ENCODE measurements around the gene SEMA4C.

SEMA4C gene

GRCh38 chr2:96884299-96885094 is 14.6 kb upstream of the SEMA4C start:
- H3K4me1 ChIP-seq (ENCODE audit: control insufficient read depth, low read depth, low read length): peaks cover 19% of the 10 kb centered on the region
- H3K36me3 ChIP-seq (ENCODE audit: control insufficient read depth, low read depth, low read length): no peaks in the 10 kb centered on the region
- H3K9ac ChIP-seq (ENCODE audit: low read length): no peak overlapping the region
- H3K27ac ChIP-seq (ENCODE audit: low read length): no peak overlapping the region
- no peaks in the 10 kb centered on the region for H3K27me3 ChIP-seq (ENCODE audit: control insufficient read depth, insufficient read depth, low read length)
- no peak overlapping the region for H3K4me3 ChIP-seq (ENCODE audit: low read length)
- no peaks in the 10 kb centered on the region for H3K9me3 ChIP-seq (ENCODE audit: control insufficient read depth, low read depth, low read length)

GRCh38 chr2:96883306-96883705 is 13.4 kb upstream of the SEMA4C start:
- no peaks in the 10 kb centered on the region for H3K27me3 ChIP-seq (ENCODE audit: control insufficient read depth, insufficient read depth, low read length)
- no peak overlapping the region for H3K4me3 ChIP-seq (ENCODE audit: low read length)
- H3K9me3 ChIP-seq (ENCODE audit: control insufficient read depth, low read depth, low read length): no peaks in the 10 kb centered on the region
- no peak overlapping the region for H3K9ac ChIP-seq (ENCODE audit: low read length)
- H3K36me3 ChIP-seq (ENCODE audit: control insufficient read depth, low read depth, low read length): no peaks in the 10 kb centered on the region
- H3K4me1 ChIP-seq (ENCODE audit: control insufficient read depth, low read depth, low read length): peaks cover 19% of the 10 kb centered on the region
- H3K27ac ChIP-seq (ENCODE audit: low read length): no peak overlapping the region

GRCh38 chr2:96882906-96883305 is 13.0 kb upstream of the SEMA4C start:
- Histone ChIP-seq H3K27me3 (ENCODE audit: control insufficient read depth, insufficient read depth, low read length) (no peaks in the 10 kb centered on the region), H3K4me3 (ENCODE audit: low read length) (no peak overlapping the region), H3K9me3 (ENCODE audit: control insufficient read depth, low read depth, low read length) (no peaks in the 10 kb centered on the region), H3K9ac (ENCODE audit: low read length) (no peak overlapping the region), H3K36me3 (ENCODE audit: control insufficient read depth, low read depth, low read length) (no peaks in the 10 kb centered on the region), H3K27ac (ENCODE audit: low read length) (no peak overlapping the region), H3K4me1 (ENCODE audit: control insufficient read depth, low read depth, low read length) (peaks cover 19% of the 10 kb centered on the region)

GRCh38 chr2:96882230-96882629 is 12.3 kb upstream of the SEMA4C start:
- H3K27ac ChIP-seq (ENCODE audit: low read length): no peak overlapping the region
- H3K9ac ChIP-seq (ENCODE audit: low read length): peak overlapping the region; percentile 14
- no peaks in the 10 kb centered on the region for H3K9me3 ChIP-seq (ENCODE audit: control insufficient read depth, low read depth, low read length)
- H3K4me3 ChIP-seq (ENCODE audit: low read length): peak overlapping the region; percentile 35
- peaks cover 19% of the 10 kb centered on the region for H3K4me1 ChIP-seq (ENCODE audit: control insufficient read depth, low read depth, low read length)
- no peaks in the 10 kb centered on the region for H3K36me3 ChIP-seq (ENCODE audit: control insufficient read depth, low read depth, low read length)
- H3K27me3 ChIP-seq (ENCODE audit: control insufficient read depth, insufficient read depth, low read length): no peaks in the 10 kb centered on the region

GRCh38 chr2:96881349-96882195 is 11.7 kb upstream of the SEMA4C start:
- Histone ChIP-seq H3K36me3 (ENCODE audit: control insufficient read depth, low read depth, low read length) (no peaks in the 10 kb centered on the region), H3K9me3 (ENCODE audit: control insufficient read depth, low read depth, low read length) (no peaks in the 10 kb centered on the region), H3K27me3 (ENCODE audit: control insufficient read depth, insufficient read depth, low read length) (no peaks in the 10 kb centered on the region), H3K4me3 (ENCODE audit: low read length) (peak overlapping the region; percentile 35), H3K9ac (ENCODE audit: low read length) (peak overlapping the region; percentile 19), H3K4me1 (ENCODE audit: control insufficient read depth, low read depth, low read length) (peaks cover 23% of the 10 kb centered on the region), H3K27ac (ENCODE audit: low read length) (peak overlapping the region; percentile 26)

- Histone ChIP-seq H3K27ac (ENCODE audit: low read length) (peak overlapping the region; percentile 26), H3K4me1 (ENCODE audit: control insufficient read depth, low read depth, low read length) (peaks cover 29% of the 10 kb centered on the region), H3K27me3 (ENCODE audit: control insufficient read depth, insufficient read depth, low read length) (no peaks in the 10 kb centered on the region)
These were observed 11.0 kb upstream of the SEMA4C start for GRCh38 chr2:96880891-96881273.

GRCh38 chr2:96879545-96880040 is 9.7 kb upstream of the SEMA4C start:
- Histone ChIP-seq H3K4me3 (ENCODE audit: low read length) (no peak overlapping the region), H3K9ac (ENCODE audit: low read length) (no peak overlapping the region), H3K27me3 (ENCODE audit: control insufficient read depth, insufficient read depth, low read length) (no peaks in the 10 kb centered on the region), H3K4me1 (ENCODE audit: control insufficient read depth, low read depth, low read length) (peaks cover 29% of the 10 kb centered on the region), H3K9me3 (ENCODE audit: control insufficient read depth, low read depth, low read length) (no peaks in the 10 kb centered on the region), H3K27ac (ENCODE audit: low read length) (no peak overlapping the region), H3K36me3 (ENCODE audit: control insufficient read depth, low read depth, low read length) (no peaks in the 10 kb centered on the region)

More at GRCh38 chr2:96880891-96881273, 11.0 kb upstream of the SEMA4C start:
- Histone ChIP-seq H3K9me3 (ENCODE audit: control insufficient read depth, low read depth, low read length) (no peaks in the 10 kb centered on the region), H3K9ac (ENCODE audit: low read length) (peak overlapping the region; percentile 19), H3K4me3 (ENCODE audit: low read length) (peak overlapping the region; percentile 35), H3K36me3 (ENCODE audit: control insufficient read depth, low read depth, low read length) (no peaks in the 10 kb centered on the region)

- H3K36me3 ChIP-seq (ENCODE audit: control insufficient read depth, low read depth, low read length): no peaks in the 10 kb centered on the region
- peaks cover 32% of the 10 kb centered on the region for H3K4me1 ChIP-seq (ENCODE audit: control insufficient read depth, low read depth, low read length)
- H3K9ac ChIP-seq (ENCODE audit: low read length): no peak overlapping the region
- H3K4me3 ChIP-seq (ENCODE audit: low read length): no peak overlapping the region
- H3K27ac ChIP-seq (ENCODE audit: low read length): no peak overlapping the region
- no peaks in the 10 kb centered on the region for H3K27me3 ChIP-seq (ENCODE audit: control insufficient read depth, insufficient read depth, low read length)
- no peaks in the 10 kb centered on the region for H3K9me3 ChIP-seq (ENCODE audit: control insufficient read depth, low read depth, low read length)
These were observed 9.1 kb upstream of the SEMA4C start for GRCh38 chr2:96878796-96879544.

GRCh38 chr2:96878171-96878570 is 8.3 kb upstream of the SEMA4C start:
- H3K9ac ChIP-seq (ENCODE audit: low read length): no peak overlapping the region
- H3K9me3 ChIP-seq (ENCODE audit: control insufficient read depth, low read depth, low read length): no peaks in the 10 kb centered on the region
- H3K36me3 ChIP-seq (ENCODE audit: control insufficient read depth, low read depth, low read length): no peaks in the 10 kb centered on the region
- H3K4me3 ChIP-seq (ENCODE audit: low read length): no peak overlapping the region
- no peak overlapping the region for H3K27ac ChIP-seq (ENCODE audit: low read length)
- H3K4me1 ChIP-seq (ENCODE audit: control insufficient read depth, low read depth, low read length): peaks cover 40% of the 10 kb centered on the region
- no peaks in the 10 kb centered on the region for H3K27me3 ChIP-seq (ENCODE audit: control insufficient read depth, insufficient read depth, low read length)

- Histone ChIP-seq H3K27ac (ENCODE audit: low read length) (no peak overlapping the region), H3K27me3 (ENCODE audit: control insufficient read depth, insufficient read depth, low read length) (no peaks in the 10 kb centered on the region), H3K4me1 (ENCODE audit: control insufficient read depth, low read depth, low read length) (peaks cover 42% of the 10 kb centered on the region), H3K9ac (ENCODE audit: low read length) (no peak overlapping the region), H3K36me3 (ENCODE audit: control insufficient read depth, low read depth, low read length) (no peaks in the 10 kb centered on the region), H3K9me3 (ENCODE audit: control insufficient read depth, low read depth, low read length) (no peaks in the 10 kb centered on the region), H3K4me3 (ENCODE audit: low read length) (no peak overlapping the region)
These were observed 7.8 kb upstream of the SEMA4C start for GRCh38 chr2:96877631-96878092.

GRCh38 chr2:96877042-96877451 is 7.2 kb upstream of the SEMA4C start:
- Histone ChIP-seq H3K9me3 (ENCODE audit: control insufficient read depth, low read depth, low read length) (no peaks in the 10 kb centered on the region), H3K9ac (ENCODE audit: low read length) (no peak overlapping the region), H3K27me3 (ENCODE audit: control insufficient read depth, insufficient read depth, low read length) (no peaks in the 10 kb centered on the region), H3K27ac (ENCODE audit: low read length) (no peak overlapping the region), H3K36me3 (ENCODE audit: control insufficient read depth, low read depth, low read length) (no peaks in the 10 kb centered on the region), H3K4me1 (ENCODE audit: control insufficient read depth, low read depth, low read length) (peaks cover 37% of the 10 kb centered on the region), H3K4me3 (ENCODE audit: low read length) (no peak overlapping the region)
